CD4-positive, CD25-positive, alpha-beta regulatory T cell (primary cell): ENCODE data around the gene CNRIP1. TPM values are rescaled to one million over a fixed set of nuclear protein-coding genes. Genes with fewer than 3 reads are reported as not detected.

Experiments used
- ATAC-seq, 2 donors: fragments of 150-1000 bp; cut with Tn5 transposase; one replicate each; pipeline ENCODE4 v1.10.0; 2021; ENCODE audit warnings: low read depth in 2 of 2, moderate number of reproducible peaks in 2 of 2, moderate library complexity in 1 of 2
- DNase-seq, 3 donors: peaks; one replicate each; pipeline versions ENCODE4 v3.0.0 to v3.0.0-alpha.2; 2012 to 2022; ENCODE audit warnings: mixed read lengths in 1 of 3
- H3K27ac ChIP-seq: one replicate; pipeline ENCODE4 v1.7.0; 2013; ENCODE audit warnings: mild to moderate bottlenecking, low read length; ENCODE audit not compliant: insufficient read depth, poor library complexity, severe bottlenecking
- H3K27me3 ChIP-seq: one replicate; pipeline ENCODE4 v1.7.0; 2013; ENCODE audit warnings: low read length; ENCODE audit not compliant: control insufficient read depth, insufficient read depth
- H3K36me3 ChIP-seq: one replicate; pipeline ENCODE4 v1.7.0; 2013; ENCODE audit warnings: mild to moderate bottlenecking, low read length, moderate library complexity; ENCODE audit not compliant: control insufficient read depth, insufficient read depth
- H3K4me1 ChIP-seq: 2 replicates; pipeline ENCODE4 v1.7.0; 2013; ENCODE audit warnings: mild to moderate bottlenecking, low read length; ENCODE audit not compliant: insufficient read depth, control insufficient read depth, poor library complexity, severe bottlenecking
- H3K4me3 ChIP-seq: one replicate; pipeline ENCODE4 v1.7.0; 2013; ENCODE audit warnings: low read depth, mild to moderate bottlenecking, low read length, moderate library complexity
- H3K9me3 ChIP-seq, 2 experiments: 1 replicate in 1 of 2; 2 replicates in 1 of 2; pipeline ENCODE4 v1.7.0; 2013; ENCODE audit warnings: low read length in 2 of 2, mild to moderate bottlenecking in 1 of 2, moderate library complexity in 1 of 2; ENCODE audit not compliant: control insufficient read depth in 2 of 2
- H3K27ac Mint-ChIP-seq, 3 donors: one replicate each; pipeline ENCODE4 v1.8.0; 2020 to 2022; ENCODE audit warnings: mild to moderate bottlenecking in 3 of 3, mixed read lengths in 3 of 3, moderate library complexity in 2 of 3
- H3K27me3 Mint-ChIP-seq: one replicate; pipeline ENCODE4 v1.8.0; 2022; ENCODE audit warnings: mild to moderate bottlenecking, mixed read lengths
- H3K36me3 Mint-ChIP-seq: one replicate; pipeline ENCODE4 v1.8.0; 2020; ENCODE audit warnings: mixed read lengths
- H3K4me1 Mint-ChIP-seq, 4 donors: one replicate each; pipeline ENCODE4 v1.8.0; 2020 to 2022; ENCODE audit warnings: mixed read lengths in 4 of 4, mild to moderate bottlenecking in 1 of 4
- H3K4me3 Mint-ChIP-seq, 4 donors: one replicate each; pipeline ENCODE4 v1.8.0; 2020 to 2022; ENCODE audit warnings: mild to moderate bottlenecking in 4 of 4, mixed read lengths in 4 of 4, moderate library complexity in 3 of 4
- H3K9me3 Mint-ChIP-seq, 7 donors: one replicate each; pipeline ENCODE4 v1.8.0; 2020 to 2022; ENCODE audit warnings: mixed read lengths in 7 of 7, mild to moderate bottlenecking in 3 of 7, moderate library complexity in 2 of 7
- polyA plus RNA-seq, 4 donors: library from polyadenylated mRNA; unstranded; fragments of 300-500 nt; fragmentation: Illumina TruSeq; gene quantifications; one replicate each; pipeline ENCODE4 v1.2.3, GENCODE V29; 2021
- total RNA-seq: library from RNA; stranded (reverse); gene quantifications from one replicate; pipeline ENCODE4 v1.2.3, GENCODE V29; 2022

CNRIP1 gene
- total and polyA plus RNA-seq, 5 donors from 2014 or later, result 0.22 TPM; not detected in 4

DNA sequence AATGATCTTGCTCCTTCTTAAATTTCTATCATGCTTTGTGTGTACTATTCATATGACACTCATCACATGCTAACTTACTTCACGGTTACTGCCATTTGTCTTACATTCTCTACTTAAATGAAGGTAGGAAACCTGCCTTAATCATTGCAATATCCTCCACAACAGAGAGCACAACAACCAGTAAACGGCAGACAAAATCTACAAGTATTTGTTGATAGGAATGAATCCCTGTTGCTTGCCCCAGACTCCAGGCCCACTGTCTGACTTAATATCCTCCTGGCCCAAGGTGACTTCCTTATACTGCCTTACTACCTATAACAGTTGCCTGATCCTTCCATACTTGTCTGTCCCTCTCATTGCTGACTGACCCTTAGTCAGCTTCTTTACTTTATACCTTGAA lies 70.9 kb downstream of the CNRIP1 start:
- no peaks in the 10 kb centered on the region for H3K36me3 ChIP-seq
- H3K4me1 ChIP-seq, result peaks cover 81% of the 10 kb centered on the region
- H3K9me3 ChIP-seq, result no peaks in the 10 kb centered on the region
- ATAC-seq (no peak), DNase-seq (no peak)
- peaks cover 10 to 32% (median 20%) of the 10 kb centered on the region in 4 donors for H3K4me1 Mint-ChIP-seq
- peaks cover 19% of the 10 kb centered on the region for H3K27me3 Mint-ChIP-seq
- H3K27me3 ChIP-seq, result no peaks in the 10 kb centered on the region
- H3K9me3 Mint-ChIP-seq, result no peaks in the 10 kb centered on the region
- H3K27ac Mint-ChIP-seq, result no peak overlapping the region
- H3K36me3 Mint-ChIP-seq, result no peaks in the 10 kb centered on the region
- H3K4me3 Mint-ChIP-seq, result peak overlapping the region in 1 of 4 donors; percentile 29
- peak overlapping the region; percentile 98 for H3K4me3 ChIP-seq
- no peak overlapping the region for H3K27ac ChIP-seq

DNA sequence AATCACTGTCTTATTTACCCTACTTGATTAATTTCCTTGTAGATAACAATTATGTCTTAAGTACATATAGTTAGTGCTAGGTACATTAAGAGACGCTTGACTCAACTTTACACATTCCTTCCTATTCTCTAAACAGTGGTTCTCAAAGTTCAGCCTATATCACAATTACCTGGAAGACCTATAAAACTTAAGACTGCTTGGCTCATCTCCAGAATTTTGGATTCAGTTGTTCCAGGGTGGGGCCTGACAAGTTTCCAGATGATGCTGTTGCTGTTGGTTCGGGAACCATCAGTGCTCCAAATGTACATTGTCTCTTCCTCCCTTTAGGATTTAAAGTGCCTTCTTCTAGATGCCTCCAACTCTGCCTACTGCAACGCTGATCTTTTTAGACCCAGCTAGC lies 71.4 kb downstream of the CNRIP1 start:
- no peaks in the 10 kb centered on the region for H3K27me3 ChIP-seq
- peaks cover 8 to 28% (median 17%) of the 10 kb centered on the region in 4 donors for H3K4me1 Mint-ChIP-seq
- no peak overlapping the region for H3K27ac Mint-ChIP-seq
- no peak for DNase-seq
- H3K4me1 ChIP-seq, result peaks cover 77% of the 10 kb centered on the region
- H3K36me3 Mint-ChIP-seq, result no peaks in the 10 kb centered on the region
- H3K9me3 ChIP-seq, result no peaks in the 10 kb centered on the region
- no peak for ATAC-seq
- peak overlapping the region; percentile 98 for H3K4me3 ChIP-seq
- H3K4me3 Mint-ChIP-seq, result no peak overlapping the region
- no peaks in the 10 kb centered on the region for H3K36me3 ChIP-seq
- H3K9me3 Mint-ChIP-seq, result no peaks in the 10 kb centered on the region
- H3K27me3 Mint-ChIP-seq, result peaks cover 15% of the 10 kb centered on the region
- no peak overlapping the region for H3K27ac ChIP-seq

DNA sequence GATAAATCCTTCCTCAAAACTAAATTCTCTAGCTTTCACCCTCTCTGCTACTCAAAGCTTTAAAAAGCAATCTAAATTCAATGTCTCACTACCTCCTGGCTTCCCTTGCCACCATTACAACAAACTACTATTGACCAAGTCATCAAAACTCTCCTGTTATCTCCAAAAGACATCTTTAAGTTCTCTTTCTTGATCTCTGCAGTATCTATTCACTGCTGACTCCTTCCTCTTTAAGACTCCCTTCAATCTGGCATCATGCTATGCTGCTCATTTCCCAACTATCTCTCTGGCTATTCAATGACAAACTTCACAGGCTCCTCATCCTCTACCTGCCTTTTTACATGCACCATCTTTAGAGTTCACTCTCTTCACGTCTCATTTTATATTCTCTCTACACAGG lies 73.4 kb downstream of the CNRIP1 start:
- Mint-ChIP-seq H3K4me1 (peaks cover 5 to 31% (median 17%) of the 10 kb centered on the region in 4 donors), H3K36me3 (no peaks in the 10 kb centered on the region), H3K27me3 (peaks cover 6% of the 10 kb centered on the region), H3K27ac (no peak overlapping the region), H3K9me3 (no peaks in the 10 kb centered on the region), H3K4me3 (no peak overlapping the region)
- DNase-seq (no peak), ATAC-seq (no peak)
- Histone ChIP-seq H3K4me3 (peak overlapping the region; percentile 54), H3K27ac (no peak overlapping the region), H3K36me3 (no peaks in the 10 kb centered on the region), H3K27me3 (no peaks in the 10 kb centered on the region), H3K9me3 (no peaks in the 10 kb centered on the region), H3K4me1 (peaks cover 74% of the 10 kb centered on the region)

DNA sequence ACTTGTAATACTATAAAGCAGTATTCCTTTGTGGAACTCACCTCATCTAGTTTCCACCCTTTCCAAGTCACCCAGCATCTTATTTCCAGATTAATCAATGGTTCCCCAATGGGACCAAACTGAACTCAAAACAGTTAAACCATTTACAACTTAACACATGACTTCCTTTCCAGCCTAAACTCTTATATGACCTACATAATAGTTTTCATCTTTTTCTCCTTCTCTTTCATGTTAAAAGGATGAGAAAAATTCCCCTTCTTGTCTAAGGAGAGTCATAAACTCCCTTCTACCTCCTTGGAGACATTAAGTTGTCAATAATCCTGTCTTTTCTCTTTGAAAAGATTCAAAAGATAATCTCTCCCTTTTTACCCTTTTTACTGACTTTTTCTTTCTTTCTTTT lies 74.1 kb downstream of the CNRIP1 start:
- H3K36me3 Mint-ChIP-seq, result peaks cover 3% of the 10 kb centered on the region
- peak overlapping the region; percentile 18 for H3K27ac ChIP-seq
- H3K9me3 Mint-ChIP-seq, result no peaks in the 10 kb centered on the region
- no peak overlapping the region for H3K27ac Mint-ChIP-seq
- H3K27me3 Mint-ChIP-seq, result no peaks in the 10 kb centered on the region
- no peak for ATAC-seq
- H3K4me3 ChIP-seq, result peak overlapping the region; percentile 57
- H3K4me1 Mint-ChIP-seq, result peaks cover 6 to 35% (median 15%) of the 10 kb centered on the region in 4 donors
- H3K4me3 Mint-ChIP-seq, result no peak overlapping the region
- DNase-seq, result no peak
- no peaks in the 10 kb centered on the region for H3K36me3 ChIP-seq
- no peaks in the 10 kb centered on the region for H3K27me3 ChIP-seq
- H3K9me3 ChIP-seq, result no peaks in the 10 kb centered on the region
- H3K4me1 ChIP-seq, result peaks cover 72% of the 10 kb centered on the region

DNA sequence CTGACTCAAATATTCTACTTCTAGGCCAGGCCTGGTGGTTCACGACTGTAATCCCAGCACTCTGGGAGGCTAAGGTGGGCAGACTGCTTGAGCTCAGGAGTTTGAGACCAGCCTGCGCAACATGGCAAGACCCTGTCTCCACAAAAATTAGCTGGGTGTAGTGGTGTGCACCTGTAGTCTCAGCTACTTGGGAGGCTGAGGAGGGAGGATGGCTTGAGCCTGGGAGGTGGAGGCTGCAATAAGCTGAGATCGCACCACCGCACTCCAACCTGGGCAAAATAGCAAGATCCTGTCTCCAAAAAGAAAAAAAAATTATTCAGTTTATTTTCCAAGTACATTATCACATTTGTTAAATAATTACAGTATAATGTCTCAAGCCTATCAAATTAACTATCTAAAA lies 74.7 kb downstream of the CNRIP1 start:
- Mint-ChIP-seq H3K27me3 (no peaks in the 10 kb centered on the region), H3K4me1 (peaks cover 9 to 35% (median 15%) of the 10 kb centered on the region in 4 donors), H3K27ac (no peak overlapping the region), H3K4me3 (no peak overlapping the region), H3K9me3 (no peaks in the 10 kb centered on the region), H3K36me3 (peaks cover 9% of the 10 kb centered on the region)
- Histone ChIP-seq H3K36me3 (no peaks in the 10 kb centered on the region), H3K4me3 (no peak overlapping the region), H3K27ac (no peak overlapping the region), H3K4me1 (peaks cover 72% of the 10 kb centered on the region), H3K27me3 (no peaks in the 10 kb centered on the region), H3K9me3 (no peaks in the 10 kb centered on the region)
- ATAC-seq, result no peak
- DNase-seq, result no peak

DNA sequence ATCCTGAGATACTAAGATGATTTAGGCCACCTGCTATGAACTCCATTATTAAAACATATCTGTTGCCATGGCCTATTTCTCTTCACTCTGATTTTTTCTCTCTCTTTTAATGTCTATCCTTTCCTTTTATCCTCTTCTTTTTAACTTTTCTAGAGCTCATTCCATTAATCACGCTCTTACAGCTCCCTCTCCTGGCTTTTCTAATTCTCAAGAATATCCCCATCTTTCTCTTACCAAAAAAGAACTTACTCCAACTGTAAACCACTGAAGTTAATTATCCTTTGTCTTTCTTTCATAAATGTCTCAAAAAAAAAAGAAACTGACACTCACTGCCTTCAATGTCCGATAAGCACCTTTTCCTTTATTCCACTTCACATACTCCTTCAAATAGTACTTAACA lies 75.3 kb downstream of the CNRIP1 start:
- DNase-seq (no peak), ATAC-seq (no peak)
- Histone ChIP-seq H3K36me3 (no peaks in the 10 kb centered on the region), H3K4me1 (peaks cover 72% of the 10 kb centered on the region), H3K4me3 (no peak overlapping the region), H3K27me3 (no peaks in the 10 kb centered on the region), H3K9me3 (no peaks in the 10 kb centered on the region), H3K27ac (no peak overlapping the region)
- no peaks in the 10 kb centered on the region for H3K27me3 Mint-ChIP-seq
- H3K36me3 Mint-ChIP-seq, result peaks cover 9% of the 10 kb centered on the region
- H3K4me3 Mint-ChIP-seq, result no peak overlapping the region
- H3K9me3 Mint-ChIP-seq, result no peaks in the 10 kb centered on the region
- H3K27ac Mint-ChIP-seq, result no peak overlapping the region
- peaks cover 9 to 35% (median 15%) of the 10 kb centered on the region in 4 donors for H3K4me1 Mint-ChIP-seq

Other genes starting within 250 kb of the CNRIP1 start
- 29.8 TPM for gene PNO1, start 162.1 kb downstream of the CNRIP1 start, total RNA-seq
- 10 to 100 TPM; 20.6 to 25.0 (median 22.8) TPM for gene PNO1, start 162.1 kb downstream of the CNRIP1 start, polyA plus RNA-seq
- 68.2 TPM for gene PPP3R1, start 67.4 kb downstream of the CNRIP1 start, total RNA-seq
- gene PPP3R1, start 67.4 kb downstream of the CNRIP1 start, polyA plus RNA-seq, result 1 to 10 TPM; 2.8 to 5.5 (median 3.9) TPM
- gene PLEK, start 45.3 kb upstream of the CNRIP1 start, total RNA-seq, result 10.1 TPM
- 1 to 10 TPM; 2.2 to 8.7 (median 5.1) TPM for gene PLEK, start 45.3 kb upstream of the CNRIP1 start, polyA plus RNA-seq
- gene FBXO48, start 147.3 kb upstream of the CNRIP1 start, total RNA-seq, result 2.7 TPM
- gene FBXO48, start 147.3 kb upstream of the CNRIP1 start, polyA plus RNA-seq, result 1 to 10 TPM in 2 of 4 donors, under 1 TPM in 2; 0.59 to 1.3 (median 0.82) TPM
- gene APLF, start 147.6 kb upstream of the CNRIP1 start, total RNA-seq, result 3.9 TPM
- gene APLF, start 147.6 kb upstream of the CNRIP1 start, polyA plus RNA-seq, result 1 to 10 TPM; 1.5 to 2.9 (median 2.1) TPM